ENCODE measurements around the gene CNTNAP5. TPM values are rescaled to one million over a fixed set of nuclear protein-coding genes. Genes with fewer than 3 reads are reported as not detected.
A peak's percentile ranks its signal among the peaks of the same experiment; 100 is the strongest.

Gene CNTNAP5
- total and polyA plus RNA-seq, 12 donors: 0.04 TPM; not detected in 11

- intact Hi-C loops (cut with DNase I): no loop called here
- Histone ChIP-seq H3K4me1 (no peaks in the 10 kb centered on the region), H3K9me3 (peaks cover 0 to 4% (median 0%) of the 10 kb centered on the region in 11 donors), H3K36me3 (no peaks in the 10 kb centered on the region), H3K27ac (no peak overlapping the region), H3K27me3 (no peaks in the 10 kb centered on the region), H3K4me3 (no peak overlapping the region)
- 74 to 83% methylated on average over 11 of the region's 11 CpGs for WGBS, 2 donors
- ATAC-seq (no peak), DNase-seq (no peak)
- no peak for TF ChIP-seq CTCF (IDR thresholded peaks at IDR 0.05)
These were observed 23.2 kb upstream of the CNTNAP5 start for GRCh38 chr2:124001696-124002430.

- no peak overlapping the region for H3K27ac ChIP-seq
- DNase-seq (no peak), ATAC-seq (no peak)
- intact Hi-C loops (cut with DNase I): no loop called here
- H3K36me3 ChIP-seq: no peaks in the 10 kb centered on the region
- no peaks in the 10 kb centered on the region for H3K4me1 ChIP-seq
- no peaks in the 10 kb centered on the region for H3K9me3 ChIP-seq
- peaks cover under 1 to 29% (median 13%) of the 10 kb centered on the region in 7 donors for H3K27me3 ChIP-seq
- no peak overlapping the region for H3K4me3 ChIP-seq
- TF ChIP-seq CTCF (IDR thresholded peaks at IDR 0.05): no peak
These were observed 6.2 kb upstream of the CNTNAP5 start for GRCh38 chr2:124018890-124019289.

DNA sequence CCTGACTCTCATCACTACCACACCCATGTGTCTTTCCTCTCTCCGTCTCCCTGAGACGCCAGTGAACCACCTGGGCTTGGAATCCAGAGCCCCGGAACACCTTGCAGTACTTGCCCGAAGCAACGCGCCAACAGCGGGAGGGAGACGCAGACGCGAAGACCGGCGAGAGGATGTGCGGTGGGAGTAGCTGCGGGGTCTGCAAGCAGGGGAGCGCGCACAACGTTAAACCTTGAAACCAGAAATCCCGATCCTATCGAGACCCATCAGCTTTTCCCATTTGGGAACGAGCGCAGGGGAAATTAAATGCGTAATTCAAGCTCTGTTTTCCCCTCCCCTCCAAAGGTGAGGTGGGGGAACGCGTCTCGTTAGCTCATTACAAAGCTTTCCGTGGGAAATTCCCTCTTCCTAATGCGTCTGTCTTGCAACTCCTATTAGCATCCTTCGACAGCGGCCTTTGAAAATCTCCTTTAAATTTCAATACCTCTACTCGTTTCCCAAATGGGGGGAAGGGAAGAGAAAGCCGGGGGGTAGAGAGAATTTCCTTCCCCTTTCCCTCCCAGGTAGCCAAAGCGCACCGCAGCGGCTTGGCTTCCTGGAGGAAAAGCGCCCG is 421 bp upstream of the CNTNAP5 start:
- H3K9me3 ChIP-seq: no peaks in the 10 kb centered on the region
- H3K36me3 ChIP-seq: no peaks in the 10 kb centered on the region
- H3K4me3 ChIP-seq: peak overlapping the region in 1 of 10 donors; percentile 15
- DNase-seq (no peak), ATAC-seq (no peak)
- H3K27me3 ChIP-seq: peaks cover 9 to 61% (median 46%) of the 10 kb centered on the region in 7 donors
- no peak for TF ChIP-seq CTCF (IDR thresholded peaks at IDR 0.05)
- intact Hi-C loops (cut with DNase I): loop anchor here in 8 of 10 donors (5.0 to 10.0 kb wide), 3 partner anchors 780 to 788 kb away; no protein-coding TSS in a partner anchor
- WGBS, 2 donors: 0 to 2% methylated on average over 36 of the region's 36 CpGs
- H3K27ac ChIP-seq: no peak overlapping the region
- H3K4me1 ChIP-seq: peaks cover 0 to 10% (median 0%) of the 10 kb centered on the region in 9 donors

DNA sequence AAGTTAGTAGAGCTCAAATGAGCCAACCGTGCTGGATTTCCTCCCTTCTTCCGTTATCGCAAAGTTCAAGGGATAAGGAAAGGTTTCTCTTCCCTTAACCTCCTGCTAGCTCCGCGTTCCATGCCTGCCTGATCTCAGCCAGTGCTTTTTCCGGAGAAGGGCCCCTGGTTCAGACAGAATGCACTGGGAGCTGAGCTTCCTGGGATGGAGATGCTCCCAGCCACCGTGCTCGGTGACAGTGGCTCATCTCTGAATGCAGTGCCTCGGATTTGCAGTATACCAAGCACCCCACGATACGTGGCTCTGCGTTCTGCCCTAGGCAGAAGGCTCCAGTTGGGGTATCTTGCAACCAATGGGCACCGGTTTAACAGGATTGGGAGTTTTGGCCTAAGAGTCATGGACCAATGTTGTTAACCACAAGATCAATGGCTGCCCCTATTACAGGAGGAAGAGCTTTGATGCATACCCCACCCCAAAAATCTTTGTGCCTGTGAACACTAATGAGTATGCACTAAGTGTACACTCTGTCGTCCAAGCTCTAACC is 876 bp downstream of the CNTNAP5 start:
- Histone ChIP-seq H3K9me3 (no peaks in the 10 kb centered on the region), H3K27ac (no peak overlapping the region), H3K36me3 (no peaks in the 10 kb centered on the region), H3K4me1 (peaks cover 0 to 10% (median 0%) of the 10 kb centered on the region in 9 donors), H3K27me3 (peaks cover 9 to 61% (median 46%) of the 10 kb centered on the region in 7 donors), H3K4me3 (no peak overlapping the region)
- 36 to 42% methylated on average over 14 of the region's 14 CpGs for WGBS, 2 donors
- intact Hi-C loops (cut with DNase I): loop anchor here in 8 of 10 donors (5.0 to 10.0 kb wide), 3 partner anchors 779 to 786 kb away; no protein-coding TSS in a partner anchor
- no peak for ATAC-seq
- no peak for TF ChIP-seq CTCF (IDR thresholded peaks at IDR 0.05)
- no peak for DNase-seq

Measured in heart right ventricle (tissue), 16 donors.